DMS153 treated with DMSO at 0.1 percent for 48 hours (cell line): ENCODE measurements around the gene SYTL2.
"Not testable (repeated sequence)": the region's sequence is repeated elsewhere in the genome, so short reads cannot be mapped to it uniquely, and the experiment has no call there.

ENCODE experiments used
- DNase-seq: peaks from one replicate; lab custom pipeline; 2025; ENCODE audit not compliant: unreplicated experiment; lab: John Stamatoyannopoulos, UW

Gene SYTL2

GRCh38 chr11:85663080-85663752 is 147.7 kb downstream of the SYTL2 start:
- DNase-seq: no peak

GRCh38 chr11:85661972-85662664 is 148.8 kb downstream of the SYTL2 start:
- no peak for DNase-seq

DNA sequence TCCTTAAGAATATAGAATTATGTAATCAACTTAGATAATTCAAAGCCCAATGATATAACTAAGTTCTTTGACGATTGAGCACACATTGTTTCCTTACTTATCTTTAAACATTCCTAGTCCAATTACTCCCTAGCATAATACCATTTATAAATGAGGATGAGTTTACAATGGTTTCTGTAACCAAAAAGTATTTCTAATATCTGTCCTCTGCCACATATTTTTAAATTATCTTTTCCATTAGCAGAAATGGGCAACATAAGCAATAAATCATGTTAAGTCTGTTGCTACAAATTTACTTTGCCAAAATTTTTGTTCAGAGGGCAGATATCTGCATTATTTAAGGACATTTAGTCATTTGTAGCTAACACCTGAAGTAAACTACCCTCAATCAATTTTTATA is 152.8 kb downstream of the SYTL2 start:
- no peak for DNase-seq

DNA sequence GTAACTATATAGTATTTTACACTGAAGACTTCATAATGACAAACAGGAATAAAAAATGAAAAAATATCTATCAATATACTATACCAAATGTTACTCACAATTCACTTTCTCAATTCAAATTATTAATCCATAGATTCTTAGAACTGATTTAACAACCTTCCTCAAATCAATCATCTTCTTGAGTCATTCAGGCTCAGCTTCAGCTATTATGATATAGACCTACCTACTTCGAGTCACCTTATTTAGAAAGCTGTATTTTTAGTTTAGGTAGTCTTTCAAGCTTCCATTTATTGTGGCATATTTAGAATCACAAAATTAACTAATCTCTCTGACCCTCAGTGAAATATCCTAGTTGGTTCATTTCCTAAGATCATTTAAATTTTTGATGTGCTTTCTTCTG is 154.2 kb downstream of the SYTL2 start:
- DNase-seq: no peak

- not testable (repeated sequence) for DNase-seq
Measured at GRCh38 chr11:85654343-85654742, 156.6 kb downstream of the SYTL2 start.

DNA sequence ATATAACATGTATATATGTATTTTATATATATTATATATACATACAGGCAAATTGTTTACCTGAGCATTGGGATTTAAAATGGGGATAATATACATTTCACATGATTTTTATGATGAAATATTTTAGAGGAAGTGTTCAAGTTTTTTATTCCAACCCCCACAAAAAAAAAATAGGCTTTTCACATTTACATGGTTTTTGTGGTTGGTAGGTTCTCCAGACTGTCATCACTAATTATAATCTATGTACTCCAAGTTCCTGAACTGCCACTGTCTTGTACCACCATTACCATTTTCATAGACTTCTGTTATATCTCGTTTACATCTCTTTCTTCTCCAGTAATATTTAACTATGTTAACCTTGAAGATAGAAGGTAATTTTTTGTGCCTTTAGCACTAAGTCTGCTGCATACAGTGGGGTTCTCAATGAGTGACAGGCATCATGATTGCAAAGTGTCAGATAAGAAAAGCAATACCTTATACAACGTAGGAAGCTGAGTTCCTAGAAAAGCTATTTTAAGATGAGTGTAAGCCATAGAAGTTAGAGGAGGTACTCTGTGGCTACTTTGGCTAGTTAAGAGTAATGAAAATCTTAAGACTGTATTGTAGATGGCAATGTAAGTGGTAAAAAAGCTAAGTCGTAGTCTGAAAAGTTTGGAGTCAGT is 158.0 kb downstream of the SYTL2 start:
- DNase-seq: no peak

DNA sequence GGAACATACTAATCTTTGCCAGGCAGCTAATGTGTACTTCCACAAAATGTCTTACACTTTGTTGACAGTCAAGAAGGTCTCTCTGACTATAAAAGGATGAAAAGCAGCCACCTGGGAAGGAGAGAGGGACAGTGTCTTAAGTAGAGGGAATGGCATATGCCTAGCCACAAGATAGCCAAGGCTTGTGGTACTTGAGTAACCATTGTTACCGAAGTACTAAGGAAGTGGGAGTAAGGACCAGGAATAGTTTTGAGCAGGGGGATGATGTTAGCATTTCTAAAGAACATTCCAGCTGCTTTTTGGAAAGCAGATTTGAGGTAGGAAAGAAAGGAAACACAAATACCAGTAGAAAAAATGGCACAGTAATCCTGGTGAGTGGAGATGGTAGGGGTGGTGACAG is 159.8 kb downstream of the SYTL2 start:
- no peak for DNase-seq

DNA sequence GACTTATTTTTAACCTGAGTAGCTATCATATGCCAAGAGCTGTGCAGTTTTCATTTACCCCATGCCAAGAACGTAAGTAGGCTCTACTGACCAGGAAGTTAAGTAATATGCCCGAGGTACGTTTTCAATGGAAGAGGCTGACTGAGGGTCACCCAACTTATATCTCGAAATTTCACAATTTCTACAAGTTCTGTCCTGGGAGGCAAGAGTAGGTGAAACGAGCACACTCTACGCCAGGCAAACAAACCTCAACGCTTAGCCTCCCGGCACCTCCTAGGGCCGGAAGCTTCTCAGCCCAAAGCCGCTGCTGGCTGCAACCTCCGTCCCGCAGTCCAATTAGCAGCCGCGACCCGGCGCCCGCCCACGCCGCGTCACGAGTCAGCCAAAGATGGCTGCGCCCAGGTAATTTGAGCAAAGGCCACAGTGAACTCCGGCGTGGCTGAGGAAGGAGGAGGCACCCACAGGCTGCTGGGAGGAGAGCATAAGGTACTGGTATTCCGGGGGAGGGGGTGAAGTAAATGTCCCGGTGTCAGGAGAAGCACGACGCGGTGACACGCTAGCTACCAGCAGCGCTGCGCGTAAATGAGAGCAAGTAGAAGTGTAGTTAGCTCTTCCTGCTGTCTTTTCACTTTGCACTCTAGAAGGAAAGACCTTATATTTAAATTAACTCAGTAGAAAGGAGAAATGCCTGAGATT is 163.2 kb downstream of the SYTL2 start, which contains the start of gene TMEM126A:
Gene TMEM126A, plus strand, starts transcription at position 364 of the 696 bp plus-strand sequence. CDS start 2,289 bp downstream, outside the sequence.
- peak; percentile 72 for DNase-seq

GRCh38 chr11:85647078-85647477 is 163.9 kb downstream of the SYTL2 start:
- no peak for DNase-seq
